HUES48 (cell line): Measurements from ENCODE around the gene SCAMP2.

Source experiments
- H3K27ac ChIP-seq: one replicate; pipeline ENCODE4 v1.7.0; 2013; ENCODE audit warnings: low read depth, low read length, inconsistent platforms
- H3K27me3 ChIP-seq: 2 replicates; pipeline ENCODE4 v1.6.1; 2013; ENCODE audit warnings: mild to moderate bottlenecking, low read length; ENCODE audit not compliant: control insufficient read depth, insufficient read depth
- H3K36me3 ChIP-seq: 2 replicates; pipeline ENCODE4 v1.6.1; 2013; ENCODE audit warnings: low read length; ENCODE audit not compliant: control insufficient read depth, insufficient read depth
- H3K4me1 ChIP-seq: 2 replicates; pipeline ENCODE4 v1.6.1; 2013; ENCODE audit warnings: mild to moderate bottlenecking, low read length; ENCODE audit not compliant: control insufficient read depth, insufficient read depth
- H3K4me3 ChIP-seq: 2 replicates; pipeline ENCODE4 v1.5.1; 2013; ENCODE audit warnings: mild to moderate bottlenecking, low read depth, low read length
- H3K9ac ChIP-seq: 2 replicates; pipeline ENCODE4 v1.6.1; 2013; ENCODE audit warnings: mild to moderate bottlenecking, low read depth, low read length, moderate library complexity
- H3K9me3 ChIP-seq: 2 replicates; pipeline ENCODE4 v1.6.1; 2013; ENCODE audit warnings: low read length; ENCODE audit not compliant: control insufficient read depth, insufficient read depth

Gene SCAMP2

DNA sequence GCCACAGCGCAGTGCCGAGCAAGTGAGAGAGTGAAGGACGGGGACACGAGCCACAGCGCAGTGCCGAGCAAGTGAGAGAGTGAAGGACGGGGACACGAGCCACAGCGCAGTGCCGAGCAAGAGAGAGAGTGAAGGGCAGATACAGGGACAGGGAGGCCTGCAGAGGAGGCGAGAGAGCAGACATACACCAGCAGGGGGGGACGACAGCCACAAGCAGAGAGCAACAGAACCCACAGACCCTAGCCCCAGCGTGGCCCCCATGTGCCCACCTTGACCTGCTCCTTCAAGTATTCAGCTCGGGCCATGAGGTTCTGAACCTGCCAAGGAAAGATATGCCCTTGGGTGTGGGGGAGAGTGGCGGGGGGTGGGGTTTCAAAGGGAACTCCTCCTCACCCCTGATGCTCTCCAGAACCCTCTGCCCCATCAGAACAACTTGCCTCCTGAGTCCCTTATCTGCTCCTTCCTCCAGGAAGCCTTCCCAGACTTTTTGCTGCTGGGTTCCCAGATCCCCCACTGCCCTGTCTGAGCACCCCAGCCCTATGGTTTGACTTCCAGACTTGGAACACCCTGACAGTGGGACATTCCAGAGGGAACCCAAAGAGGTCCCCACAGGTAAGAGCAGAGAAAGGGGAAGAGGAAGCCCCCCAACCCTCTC, 35.6 kb downstream of the SCAMP2 start:
- Histone ChIP-seq H3K4me3 (no peak overlapping the region), H3K27me3 (no peaks in the 10 kb centered on the region), H3K9me3 (no peaks in the 10 kb centered on the region), H3K27ac (no peak overlapping the region), H3K9ac (no peak overlapping the region), H3K4me1 (peaks cover 2% of the 10 kb centered on the region; the same call in 1 of the 2 replicates), H3K36me3 (peaks cover 23% of the 10 kb centered on the region)

DNA sequence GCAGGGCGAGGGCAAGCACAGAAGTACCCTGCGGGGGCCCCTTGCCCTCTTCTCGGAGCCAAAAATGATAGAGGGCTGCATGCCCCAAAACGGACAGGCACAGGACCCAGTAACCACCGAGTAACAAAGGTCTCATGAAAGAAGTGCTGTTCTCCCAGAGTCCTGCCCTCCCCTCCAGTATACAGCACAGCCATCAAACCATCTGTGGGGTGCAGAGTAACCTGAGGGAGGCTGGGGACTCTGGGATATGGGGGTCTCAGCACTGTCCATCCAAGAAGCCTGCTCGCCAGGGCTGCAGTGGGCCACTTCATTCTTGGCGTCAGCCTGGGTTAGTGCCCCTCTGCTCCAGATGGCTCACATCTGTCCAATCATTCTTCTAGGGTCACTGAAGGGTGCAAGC, 36.3 kb downstream of the SCAMP2 start:
- Histone ChIP-seq H3K27me3 (no peaks in the 10 kb centered on the region), H3K9me3 (no peaks in the 10 kb centered on the region), H3K36me3 (peaks cover 23% of the 10 kb centered on the region), H3K4me3 (no peak overlapping the region), H3K9ac (no peak overlapping the region), H3K27ac (no peak overlapping the region), H3K4me1 (no peaks in the 10 kb centered on the region)

DNA sequence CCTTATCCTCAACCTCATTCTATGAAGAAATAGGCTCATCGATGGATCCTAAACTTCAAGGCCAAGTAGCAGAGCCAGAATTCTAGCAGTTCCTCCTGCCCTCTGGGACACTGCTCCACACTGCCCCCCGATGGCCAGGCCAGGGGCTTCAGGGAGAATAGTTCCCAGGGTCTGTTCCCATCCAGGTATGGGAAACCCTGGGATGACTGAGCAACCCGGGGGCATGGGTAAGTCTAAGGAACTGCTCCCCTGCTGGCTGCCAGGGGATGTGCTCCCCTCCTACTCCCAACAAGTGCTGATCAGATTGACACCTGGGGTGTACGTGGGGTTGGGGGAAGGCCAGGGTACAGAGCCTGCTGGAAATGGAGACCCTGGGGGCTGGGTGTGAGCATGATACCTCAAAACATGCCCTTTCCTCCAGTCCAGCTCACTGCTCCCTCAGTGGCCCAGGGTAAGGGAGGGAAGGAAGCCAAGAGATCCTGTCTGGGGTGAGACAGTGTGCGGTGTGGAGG, 37.8 kb downstream of the SCAMP2 start:
- Histone ChIP-seq H3K27me3 (no peaks in the 10 kb centered on the region), H3K4me3 (no peak overlapping the region), H3K36me3 (peaks cover 14% of the 10 kb centered on the region), H3K4me1 (no peaks in the 10 kb centered on the region), H3K9me3 (no peaks in the 10 kb centered on the region), H3K27ac (no peak overlapping the region), H3K9ac (no peak overlapping the region)

DNA sequence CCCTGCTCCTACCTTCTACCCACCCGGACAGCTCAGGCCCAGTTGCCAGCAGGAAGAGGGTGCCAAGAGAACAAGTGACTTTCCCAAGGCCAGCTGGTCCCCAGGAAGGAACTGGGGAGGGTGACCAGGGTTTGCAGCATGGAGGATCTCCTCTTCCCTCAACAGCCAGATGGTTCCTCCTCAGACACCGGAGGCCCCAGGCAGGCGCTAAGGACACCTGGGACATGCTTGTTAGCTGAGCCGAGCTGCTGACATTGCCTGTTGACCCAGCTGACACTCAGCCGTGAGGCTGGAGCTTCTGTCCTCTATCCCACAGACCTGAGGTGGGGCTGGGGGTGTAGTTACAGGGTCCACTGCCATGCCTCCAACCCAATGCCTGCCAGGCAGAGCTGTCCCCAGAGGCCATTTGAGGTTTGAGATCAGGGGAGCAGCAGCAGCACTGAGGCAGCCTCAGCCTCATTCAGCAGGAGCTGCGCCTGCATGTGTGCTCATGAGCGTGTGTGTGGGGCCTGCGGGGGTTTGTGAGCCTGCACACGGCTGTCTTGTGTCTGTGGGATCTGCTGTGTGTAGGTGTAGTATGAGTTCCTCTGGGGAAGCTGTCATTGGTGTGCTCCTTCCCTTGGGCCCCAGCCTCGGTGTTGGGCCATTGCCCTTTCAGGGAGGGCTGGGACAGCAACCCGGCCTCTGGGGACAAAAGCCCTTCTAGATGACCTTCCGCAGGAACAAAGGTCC, 39.6 kb downstream of the SCAMP2 start:
- H3K36me3 ChIP-seq, result peaks cover 11% of the 10 kb centered on the region
- H3K27me3 ChIP-seq, result no peaks in the 10 kb centered on the region
- no peak overlapping the region for H3K4me3 ChIP-seq
- no peak overlapping the region for H3K27ac ChIP-seq
- no peak overlapping the region for H3K9ac ChIP-seq
- H3K4me1 ChIP-seq, result no peaks in the 10 kb centered on the region
- H3K9me3 ChIP-seq, result no peaks in the 10 kb centered on the region

DNA sequence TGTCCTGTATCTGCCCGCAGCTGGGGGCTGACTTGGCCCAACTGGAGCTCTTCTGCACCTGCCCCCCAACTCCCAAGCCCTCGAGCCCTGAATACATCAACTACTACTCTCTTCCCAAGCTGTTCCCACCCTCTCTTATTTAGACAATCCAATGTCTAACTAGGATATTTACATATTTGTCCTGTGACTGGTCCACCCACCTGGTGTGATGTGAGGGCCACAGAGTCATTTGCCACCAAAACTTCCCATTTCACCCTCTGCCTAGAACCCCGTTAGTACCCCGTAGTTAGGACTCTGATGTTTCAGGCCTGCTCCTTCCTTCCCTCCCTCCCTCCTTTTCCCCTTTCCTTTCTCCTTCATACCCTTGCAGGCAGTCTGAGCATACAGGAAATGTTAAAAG, 40.3 kb downstream of the SCAMP2 start:
- H3K4me1 ChIP-seq, result no peaks in the 10 kb centered on the region
- peaks cover 6% of the 10 kb centered on the region; the same call in 1 of the 2 replicates for H3K36me3 ChIP-seq
- H3K9ac ChIP-seq, result no peak overlapping the region

DNA sequence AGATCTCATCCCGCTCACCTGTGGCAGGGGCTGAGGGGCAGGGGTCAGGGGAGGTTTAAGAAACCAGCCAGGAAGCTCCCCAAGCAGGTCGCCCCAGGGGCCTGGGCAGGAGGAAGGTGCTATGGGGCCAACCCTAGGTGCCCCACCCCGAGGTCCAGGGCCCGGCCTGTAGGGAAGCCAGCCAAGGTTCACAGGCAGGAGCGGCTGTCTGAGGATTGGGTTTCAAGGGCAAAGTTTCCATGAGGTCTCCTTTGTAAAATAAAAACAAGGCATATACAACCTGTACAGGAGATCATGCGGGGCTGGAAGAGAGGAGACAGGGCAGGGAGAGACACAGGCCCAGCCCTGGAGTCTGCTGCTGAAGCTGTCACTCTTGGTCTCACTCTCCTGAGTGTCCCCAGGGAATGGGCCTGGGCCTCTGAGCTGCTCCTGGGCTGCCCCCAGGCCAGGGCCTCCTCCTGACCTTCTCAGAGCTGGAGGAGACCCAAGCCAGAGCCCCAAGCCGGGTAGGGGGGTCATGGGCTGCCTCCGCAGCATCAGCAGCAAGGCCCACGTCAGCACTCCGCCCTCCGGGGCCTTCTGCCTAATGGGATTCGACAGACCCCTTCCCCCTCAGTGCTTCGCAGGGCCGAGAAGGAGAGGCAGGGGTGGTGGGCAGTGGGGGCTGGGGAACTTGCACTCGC, 41.2 kb downstream of the SCAMP2 start:
- no peak overlapping the region for H3K27ac ChIP-seq
- H3K9ac ChIP-seq, result no peak overlapping the region
- no peaks in the 10 kb centered on the region for H3K4me1 ChIP-seq
- no peaks in the 10 kb centered on the region for H3K9me3 ChIP-seq
- H3K36me3 ChIP-seq, result peaks cover 6% of the 10 kb centered on the region; the same call in 1 of the 2 replicates
- H3K27me3 ChIP-seq, result peaks cover 10% of the 10 kb centered on the region
- no peak overlapping the region for H3K4me3 ChIP-seq

More for the DNA sequence above, 40.3 kb downstream of the SCAMP2 start:
- Histone ChIP-seq H3K27ac (no peak overlapping the region), H3K9me3 (no peaks in the 10 kb centered on the region), H3K27me3 (peaks cover 1% of the 10 kb centered on the region), H3K4me3 (no peak overlapping the region)

DNA sequence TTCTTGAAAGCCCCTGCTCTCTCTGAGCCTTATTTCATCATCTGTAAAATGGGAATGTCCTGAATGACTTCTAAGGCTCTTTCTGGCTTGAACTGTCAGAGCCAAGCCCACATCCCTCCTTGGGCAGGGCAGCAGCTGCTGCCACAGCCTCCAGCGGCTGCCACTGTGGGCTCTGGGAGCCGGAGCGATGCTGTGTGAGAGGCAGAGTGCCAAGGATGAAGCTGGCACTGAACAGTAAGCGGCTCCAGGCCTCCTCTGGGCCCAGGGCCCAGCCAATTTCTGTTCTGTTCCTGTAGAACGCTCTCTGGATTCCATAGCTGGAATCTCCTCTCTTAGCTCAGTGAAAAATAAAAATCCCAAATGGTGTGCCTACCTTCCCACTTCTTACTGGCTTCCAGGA, 42.3 kb downstream of the SCAMP2 start:
- Histone ChIP-seq H3K27me3 (peaks cover 20% of the 10 kb centered on the region), H3K36me3 (no peaks in the 10 kb centered on the region), H3K9ac (no peak overlapping the region)

DNA sequence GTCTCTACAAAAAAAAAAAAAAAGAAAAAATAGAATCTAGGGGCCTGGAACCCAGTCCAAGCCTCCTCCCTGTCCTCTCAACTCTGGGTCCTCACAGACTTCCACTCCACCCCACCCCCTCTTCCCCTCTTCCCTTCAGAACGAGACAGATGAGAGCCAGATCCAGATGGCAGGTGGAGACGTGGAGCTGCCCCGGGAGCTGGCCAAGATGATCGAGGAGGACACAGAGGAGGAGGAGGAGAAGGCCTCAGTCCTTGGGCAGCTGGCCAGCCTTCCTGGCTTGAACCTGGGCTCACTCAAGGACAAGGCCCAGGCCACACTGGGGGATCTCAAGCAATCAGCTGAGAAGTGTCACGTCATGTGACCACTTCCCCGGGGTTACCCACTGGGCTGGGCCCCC, 43.2 kb downstream of the SCAMP2 start:
- Histone ChIP-seq H3K9ac (no peak overlapping the region), H3K4me1 (no peaks in the 10 kb centered on the region), H3K36me3 (no peaks in the 10 kb centered on the region), H3K9me3 (no peaks in the 10 kb centered on the region), H3K4me3 (no peak overlapping the region), H3K27ac (no peak overlapping the region), H3K27me3 (peaks cover 28% of the 10 kb centered on the region)

More for the DNA sequence above, 42.3 kb downstream of the SCAMP2 start:
- H3K9me3 ChIP-seq, result no peaks in the 10 kb centered on the region
- no peak overlapping the region for H3K4me3 ChIP-seq
- no peaks in the 10 kb centered on the region for H3K4me1 ChIP-seq
- no peak overlapping the region for H3K27ac ChIP-seq

DNA sequence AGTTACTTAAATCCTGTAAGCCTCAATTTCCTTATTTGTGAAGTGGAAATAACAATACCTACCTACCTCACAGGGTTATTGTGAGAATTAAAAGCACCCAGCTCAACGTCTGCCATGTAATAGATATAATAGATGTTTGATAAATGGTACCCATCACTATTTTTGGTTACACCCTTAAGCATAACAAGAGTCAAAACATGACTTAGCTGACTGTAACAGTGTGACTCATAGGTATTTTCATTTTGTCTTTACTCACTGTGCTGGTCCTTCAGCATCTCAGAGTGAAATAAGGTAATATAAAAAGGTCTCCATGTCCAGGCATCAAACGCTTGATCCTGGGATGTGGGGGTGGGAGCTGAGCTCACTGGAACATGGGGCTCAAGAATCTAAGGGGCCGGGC, 43.7 kb downstream of the SCAMP2 start:
- H3K36me3 ChIP-seq, result no peaks in the 10 kb centered on the region
- peaks cover 32% of the 10 kb centered on the region for H3K27me3 ChIP-seq
- no peak overlapping the region for H3K9ac ChIP-seq
- no peak overlapping the region for H3K27ac ChIP-seq
- no peak overlapping the region for H3K4me3 ChIP-seq
- no peaks in the 10 kb centered on the region for H3K4me1 ChIP-seq
- H3K9me3 ChIP-seq, result no peaks in the 10 kb centered on the region

DNA sequence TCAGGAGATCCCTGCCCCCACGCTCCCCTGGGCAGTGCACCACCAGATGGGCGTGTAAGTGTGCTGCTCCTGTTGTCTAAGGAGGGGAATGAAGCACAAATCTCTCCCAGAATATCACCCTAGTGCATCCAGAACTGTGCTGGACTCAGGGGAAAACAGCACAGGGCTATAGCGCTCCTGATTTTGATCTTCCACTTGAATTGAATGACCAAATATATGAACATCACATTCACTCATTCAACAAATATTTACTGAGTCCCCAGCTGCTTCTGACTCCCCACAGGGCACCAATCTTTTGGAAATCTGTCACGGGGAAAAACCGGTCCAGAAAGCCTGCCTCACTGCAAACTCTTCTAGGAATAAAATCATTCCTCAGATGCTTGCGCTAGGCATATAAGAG, 44.3 kb downstream of the SCAMP2 start:
- Histone ChIP-seq H3K27ac (no peak overlapping the region), H3K27me3 (peaks cover 32% of the 10 kb centered on the region), H3K9ac (no peak overlapping the region), H3K36me3 (no peaks in the 10 kb centered on the region), H3K4me3 (no peak overlapping the region), H3K9me3 (no peaks in the 10 kb centered on the region), H3K4me1 (no peaks in the 10 kb centered on the region)

DNA sequence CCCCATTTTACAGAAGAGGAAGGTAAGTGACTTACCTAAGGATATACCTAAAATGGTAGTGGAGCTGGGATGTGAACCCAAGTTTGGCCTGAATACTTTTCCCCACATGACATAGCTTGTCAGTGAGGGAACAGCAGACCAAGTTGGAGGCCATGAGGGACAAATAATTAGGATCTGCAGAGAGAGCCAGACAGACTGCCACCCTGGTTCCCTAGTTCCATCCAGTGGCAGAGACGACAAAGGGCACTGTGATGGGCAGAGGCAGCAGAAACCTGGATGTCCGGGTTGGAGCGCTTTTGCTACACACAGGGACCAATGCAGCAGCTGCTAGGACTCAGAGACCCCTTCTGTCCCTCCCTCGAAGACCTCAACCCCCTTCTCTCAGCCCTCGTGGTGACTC, 45.6 kb downstream of the SCAMP2 start:
- peaks cover 32% of the 10 kb centered on the region for H3K27me3 ChIP-seq
- no peak overlapping the region for H3K4me3 ChIP-seq
- H3K9ac ChIP-seq, result no peak overlapping the region
- H3K4me1 ChIP-seq, result no peaks in the 10 kb centered on the region
- H3K36me3 ChIP-seq, result no peaks in the 10 kb centered on the region
- no peak overlapping the region for H3K27ac ChIP-seq
- H3K9me3 ChIP-seq, result no peaks in the 10 kb centered on the region
